GM12873 (cell line): ENCODE results near the gene NRCAM.

Experiments used
- CTCF ChIP-seq: IDR thresholded peaks from 2 replicates; pipeline ENCODE4 v1.5.1; 2012; ENCODE audit warnings: low read depth, mild to moderate bottlenecking, moderate library complexity, low read length, control low read depth; ENCODE audit not compliant: insufficient read depth; ENCODE audit errors: missing control alignments

Gene NRCAM

GRCh38 chr7:108488768-108489538, 32.7 kb upstream of the NRCAM start:
- no peak for TF ChIP-seq CTCF

GRCh38 chr7:108487646-108488045, 31.4 kb upstream of the NRCAM start:
- no peak for TF ChIP-seq CTCF

GRCh38 chr7:108486291-108486966, 30.2 kb upstream of the NRCAM start:
- no peak for TF ChIP-seq CTCF

- no peak for TF ChIP-seq CTCF
These were observed 27.9 kb upstream of the NRCAM start for GRCh38 chr7:108484137-108484536.

- no peak for TF ChIP-seq CTCF
These were observed 24.1 kb upstream of the NRCAM start for GRCh38 chr7:108480311-108480710.

GRCh38 chr7:108479751-108480150, 23.5 kb upstream of the NRCAM start:
- TF ChIP-seq CTCF, result no peak

GRCh38 chr7:108479118-108479517, 22.9 kb upstream of the NRCAM start:
- TF ChIP-seq CTCF, result no peak
